ENCODE results near the gene F2RL1. TPM values are rescaled to one million over a fixed set of nuclear protein-coding genes. Genes with fewer than 3 reads are reported as not detected.

Gene F2RL1

DNA sequence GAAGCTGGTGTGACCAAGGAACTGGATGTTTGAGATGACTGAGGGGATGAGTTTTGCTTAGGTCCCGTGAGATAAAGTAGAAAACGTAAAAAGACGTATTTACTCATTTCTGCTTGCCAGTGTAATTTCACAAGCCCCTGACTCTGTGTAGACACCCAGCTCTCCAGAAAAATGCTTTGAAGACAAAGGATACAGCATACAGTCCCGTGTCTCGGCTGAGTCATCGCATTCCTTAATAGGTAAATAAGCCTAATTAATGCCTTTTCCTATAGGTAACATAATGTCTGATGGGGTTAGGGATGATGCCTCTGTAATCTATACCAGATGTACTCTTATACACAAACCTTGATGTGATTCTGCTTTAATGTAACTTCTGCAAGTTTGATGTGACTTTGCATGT is 51.2 kb downstream of the F2RL1 start:
- no peaks in the 10 kb centered on the region for H3K79me1 ChIP-seq (ENCODE audit: low read depth, low read length)
- no peaks in the 10 kb centered on the region for H3K36me3 ChIP-seq (replicated peaks in 1 of 2; ENCODE audit: control insufficient read depth in 2 of 2, insufficient read depth in 2 of 2, low read length in 2 of 2)
- H3K14ac ChIP-seq (ENCODE audit: low read length) = no peak overlapping the region
- no peaks in the 10 kb centered on the region for H3K9me3 ChIP-seq (replicated peaks in 1 of 2; ENCODE audit: control insufficient read depth in 2 of 2, insufficient read depth in 1 of 2, low read depth in 1 of 2, low read length in 2 of 2)
- H3K27ac ChIP-seq (replicated peaks; ENCODE audit: low read length) = no peak overlapping the region
- no peak overlapping the region for H2BK15ac ChIP-seq (ENCODE audit: low read length)
- no peak overlapping the region for H3K23ac ChIP-seq (ENCODE audit: low read depth, low read length, poor library complexity)
- no peak overlapping the region for H3K4ac ChIP-seq (ENCODE audit: low read length)
- DNase-seq (ENCODE audit: low spot score) = no peak
- no peak overlapping the region for H2BK5ac ChIP-seq (ENCODE audit: low read length)
- no peak overlapping the region for H3K18ac ChIP-seq (ENCODE audit: low read length)
- no peak overlapping the region for H3K4me3 ChIP-seq (ENCODE audit: low read length in 2 of 2)
- no peak overlapping the region for H2BK12ac ChIP-seq (ENCODE audit: low read length)
- H3K9ac ChIP-seq (ENCODE audit: low read depth, low read length, poor library complexity) = no peak overlapping the region
- WGBS, 2 donors (ENCODE audit: extremely low coverage in 2 of 2, insufficient read length in 2 of 2, insufficient replicate concordance in 1 of 2) = no CpG with 5 or more reads among the region's 6 CpGs
- no peak overlapping the region for H2BK120ac ChIP-seq (ENCODE audit: low read depth, low read length)
- H2AFZ ChIP-seq (ENCODE audit: low read length) = peak overlapping the region; percentile 33
- peaks cover 2 to 7% of the 10 kb centered on the region in 2 donors for H3K4me1 ChIP-seq (ENCODE audit: control insufficient read depth in 2 of 2, insufficient read depth in 1 of 2, low read depth in 1 of 2, low read length in 2 of 2)
- no peak overlapping the region for H4K91ac ChIP-seq (ENCODE audit: low read depth, low read length, poor library complexity)
- no peak overlapping the region for H4K8ac ChIP-seq (ENCODE audit: low read depth, low read length)
- H3K4me2 ChIP-seq (ENCODE audit: insufficient read depth, low read length, poor library complexity, severe bottlenecking) = no peak overlapping the region
- no peak overlapping the region for H2AK5ac ChIP-seq (ENCODE audit: low read depth, low read length)
- no peaks in the 10 kb centered on the region for H3K27me3 ChIP-seq (ENCODE audit: control insufficient read depth in 3 of 3, insufficient read depth in 3 of 3, low read depth in 1 of 3, low read length in 3 of 3)

DNA sequence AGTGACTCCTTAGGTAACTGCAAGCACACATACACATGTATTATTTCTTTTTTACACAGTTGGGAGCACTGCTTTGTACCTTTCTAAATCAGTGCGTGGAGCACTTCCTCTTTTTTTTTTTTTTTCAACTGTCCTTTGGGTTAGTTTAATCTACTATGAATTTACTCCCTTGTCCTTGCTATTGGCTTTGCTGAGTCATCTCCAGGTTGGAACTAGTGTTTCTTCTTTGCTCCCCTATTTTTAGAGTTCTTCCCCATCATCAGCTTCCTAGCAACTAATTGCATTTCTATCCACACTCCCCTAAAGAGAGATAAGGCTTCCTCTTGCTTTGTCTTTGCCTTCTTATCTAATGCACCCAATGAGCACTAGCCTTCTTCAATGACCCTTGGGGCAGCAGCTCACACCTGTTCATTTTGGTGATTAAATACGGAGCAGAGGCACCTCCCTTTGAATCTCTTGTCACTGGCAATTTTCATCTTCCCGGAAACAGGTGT is 55.3 kb downstream of the F2RL1 start:
- H3K14ac ChIP-seq (ENCODE audit: low read length) = no peak overlapping the region
- H3K18ac ChIP-seq (ENCODE audit: low read length) = no peak overlapping the region
- H3K27ac ChIP-seq (replicated peaks; ENCODE audit: low read length) = no peak overlapping the region
- H3K36me3 ChIP-seq (replicated peaks in 1 of 2; ENCODE audit: control insufficient read depth in 2 of 2, insufficient read depth in 2 of 2, low read length in 2 of 2) = no peaks in the 10 kb centered on the region
- no peak overlapping the region for H4K91ac ChIP-seq (ENCODE audit: low read depth, low read length, poor library complexity)
- peaks cover 2 to 4% of the 10 kb centered on the region in 2 donors for H3K4me1 ChIP-seq (ENCODE audit: control insufficient read depth in 2 of 2, insufficient read depth in 1 of 2, low read depth in 1 of 2, low read length in 2 of 2)
- no peaks in the 10 kb centered on the region for H3K9me3 ChIP-seq (replicated peaks in 1 of 2; ENCODE audit: control insufficient read depth in 2 of 2, insufficient read depth in 1 of 2, low read depth in 1 of 2, low read length in 2 of 2)
- H3K4me2 ChIP-seq (ENCODE audit: insufficient read depth, low read length, poor library complexity, severe bottlenecking) = no peak overlapping the region
- no peak overlapping the region for H2AK5ac ChIP-seq (ENCODE audit: low read depth, low read length)
- H3K9ac ChIP-seq (ENCODE audit: low read depth, low read length, poor library complexity) = no peak overlapping the region
- H2BK120ac ChIP-seq (ENCODE audit: low read depth, low read length) = no peak overlapping the region
- H2AFZ ChIP-seq (ENCODE audit: low read length) = no peak overlapping the region
- no peak overlapping the region for H2BK15ac ChIP-seq (ENCODE audit: low read length)
- H3K79me1 ChIP-seq (ENCODE audit: low read depth, low read length) = no peaks in the 10 kb centered on the region
- no peak overlapping the region for H3K4me3 ChIP-seq (ENCODE audit: low read length in 2 of 2)
- H3K27me3 ChIP-seq (ENCODE audit: control insufficient read depth in 3 of 3, insufficient read depth in 3 of 3, low read depth in 1 of 3, low read length in 3 of 3) = no peaks in the 10 kb centered on the region
- no peak overlapping the region for H2BK12ac ChIP-seq (ENCODE audit: low read length)
- no peak overlapping the region for H4K8ac ChIP-seq (ENCODE audit: low read depth, low read length)
- no peak for DNase-seq (ENCODE audit: low spot score)
- H3K4ac ChIP-seq (ENCODE audit: low read length) = no peak overlapping the region
- no peak overlapping the region for H2BK5ac ChIP-seq (ENCODE audit: low read length)
- H3K23ac ChIP-seq (ENCODE audit: low read depth, low read length, poor library complexity) = no peak overlapping the region
- no CpG with 5 or more reads among the region's 3 CpGs for WGBS, 2 donors (ENCODE audit: extremely low coverage in 2 of 2, insufficient read length in 2 of 2, insufficient replicate concordance in 1 of 2)

Small RNA genes within 50 kb of the gene (small RNA-seq; reads per million reads assigned to genes)
- gene RN7SL208P (ENCODE audit: insufficient read depth) = not detected
